Subcutaneous adipose tissue (tissue), 4 donors: ENCODE data around the gene ACTN4. TPM values are rescaled to one million over a fixed set of nuclear protein-coding genes. Genes with fewer than 3 reads are reported as not detected.

Experiments used
- CTCF ChIP-seq: fragments of 450-650 bp; IDR thresholded peaks from one replicate; pipeline ENCODE4 v1.5.1; 2016; ENCODE audit warnings: low read depth, mild to moderate bottlenecking, control low read depth, antibody characterized with exemption, moderate library complexity
- total RNA-seq, 4 donors: library from RNA; depleted of rRNA; stranded (reverse); fragments of >200 nt; gene quantifications; one replicate each; pipeline ENCODE4 v1.1.0, GENCODE V29; 2016

ACTN4 gene
- total RNA-seq, 4 donors from 2014 or later, result 179 to 258 (median 186) TPM

GRCh38 chr19:38745316-38745715, 97.9 kb downstream of the ACTN4 start:
- TF ChIP-seq CTCF, result no peak

- TF ChIP-seq CTCF, result no peak
Observed at GRCh38 chr19:38759590-38760003, 112.1 kb downstream of the ACTN4 start.

- TF ChIP-seq CTCF, result no peak
Observed at GRCh38 chr19:38763795-38764220, 116.4 kb downstream of the ACTN4 start.

GRCh38 chr19:38765214-38765613, 117.8 kb downstream of the ACTN4 start:
- no peak for TF ChIP-seq CTCF

- no peak for TF ChIP-seq CTCF
Observed at GRCh38 chr19:38766276-38767047, 119.0 kb downstream of the ACTN4 start.

GRCh38 chr19:38769635-38770211, 122.3 kb downstream of the ACTN4 start:
- no peak for TF ChIP-seq CTCF

- no peak for TF ChIP-seq CTCF
Observed at GRCh38 chr19:38773469-38774177, 126.2 kb downstream of the ACTN4 start, which contains the start of gene LGALS7. TSS of gene LGALS7 (minus strand) at chr19:38773517. CDS start at chr19:38773492, 25 bp downstream.
